Hepatocyte (in vitro differentiated cells): Measurements from ENCODE around the gene PDYN.

Experiments
- EZH2phosphoT487 ChIP-seq: fragments of 200-600 bp; sonication (generic); IDR thresholded peaks from one replicate; pipeline ENCODE4 v1.6.1; 2018; ENCODE audit warnings: antibody characterized with exemption, mild to moderate bottlenecking, low read depth, moderate library complexity; ENCODE audit not compliant: unreplicated experiment, severe bottlenecking
- TF ChIP-seq, protein P1 (sequence below): fragments of 200-600 bp; sonication (generic); IDR thresholded peaks from 2 replicates; pipeline ENCODE4 v1.5.1; 2016; ENCODE audit warnings: antibody characterized with exemption, mild to moderate bottlenecking; ENCODE audit not compliant: poor library complexity

DNA sequence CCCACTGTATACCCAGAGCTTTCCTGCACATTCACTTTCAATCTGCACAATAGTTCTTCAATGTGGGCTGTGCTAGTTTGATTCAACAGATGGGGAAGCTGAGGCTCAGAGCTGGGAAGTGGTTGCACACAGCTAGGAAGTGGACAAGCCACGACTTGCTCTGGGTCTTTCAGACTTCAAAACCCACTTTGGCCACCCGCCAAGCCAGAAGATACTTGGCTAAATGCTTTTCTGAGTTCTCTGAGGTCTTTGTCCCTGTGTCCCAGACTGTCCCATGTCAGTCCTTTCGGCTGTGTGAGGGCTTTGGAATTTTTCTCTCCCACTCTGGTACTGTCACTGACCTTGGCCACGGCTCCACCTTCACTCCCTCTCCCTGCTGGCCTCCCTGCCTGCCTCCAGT lies 10.6 kb downstream of the PDYN start:
- TF ChIP-seq, protein P1, sequence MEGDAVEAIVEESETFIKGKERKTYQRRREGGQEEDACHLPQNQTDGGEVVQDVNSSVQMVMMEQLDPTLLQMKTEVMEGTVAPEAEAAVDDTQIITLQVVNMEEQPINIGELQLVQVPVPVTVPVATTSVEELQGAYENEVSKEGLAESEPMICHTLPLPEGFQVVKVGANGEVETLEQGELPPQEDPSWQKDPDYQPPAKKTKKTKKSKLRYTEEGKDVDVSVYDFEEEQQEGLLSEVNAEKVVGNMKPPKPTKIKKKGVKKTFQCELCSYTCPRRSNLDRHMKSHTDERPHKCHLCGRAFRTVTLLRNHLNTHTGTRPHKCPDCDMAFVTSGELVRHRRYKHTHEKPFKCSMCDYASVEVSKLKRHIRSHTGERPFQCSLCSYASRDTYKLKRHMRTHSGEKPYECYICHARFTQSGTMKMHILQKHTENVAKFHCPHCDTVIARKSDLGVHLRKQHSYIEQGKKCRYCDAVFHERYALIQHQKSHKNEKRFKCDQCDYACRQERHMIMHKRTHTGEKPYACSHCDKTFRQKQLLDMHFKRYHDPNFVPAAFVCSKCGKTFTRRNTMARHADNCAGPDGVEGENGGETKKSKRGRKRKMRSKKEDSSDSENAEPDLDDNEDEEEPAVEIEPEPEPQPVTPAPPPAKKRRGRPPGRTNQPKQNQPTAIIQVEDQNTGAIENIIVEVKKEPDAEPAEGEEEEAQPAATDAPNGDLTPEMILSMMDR = no peak
- TF ChIP-seq EZH2phosphoT487 = no peak
